ENCODE results near the gene NR2F1-AS1. TPM values are rescaled to one million over a fixed set of nuclear protein-coding genes. Genes with fewer than 3 reads are reported as not detected.

NR2F1-AS1 gene
- total RNA-seq, 1 donor from 2014 or later, result 9.5 TPM

GRCh38 chr5:93576994-93577853 lies 3.8 kb downstream of the NR2F1-AS1 start:
- TF ChIP-seq CTCF (IDR thresholded peaks at IDR 0.05; ENCODE audit: insufficient read depth, low read length, poor library complexity, severe bottlenecking), result no peak
- Histone ChIP-seq H3K36me3 (ENCODE audit: control insufficient read depth, insufficient read depth, low read length) (no peaks in the 10 kb centered on the region), H3K27me3 (ENCODE audit: control insufficient read depth, insufficient read depth, low read length) (peaks cover 1% of the 10 kb centered on the region), H3K4me3 (ENCODE audit: low read depth, low read length) (no peak overlapping the region)
- DNase-seq (ENCODE audit: low read depth), result no peak

GRCh38 chr5:93575461-93576414 lies 5.3 kb downstream of the NR2F1-AS1 start:
- Histone ChIP-seq H3K36me3 (ENCODE audit: control insufficient read depth, insufficient read depth, low read length) (no peaks in the 10 kb centered on the region), H3K27me3 (ENCODE audit: control insufficient read depth, insufficient read depth, low read length) (peaks cover 2% of the 10 kb centered on the region), H3K4me3 (ENCODE audit: low read depth, low read length) (no peak overlapping the region)
- TF ChIP-seq CTCF (IDR thresholded peaks at IDR 0.05; ENCODE audit: insufficient read depth, low read length, poor library complexity, severe bottlenecking), result no peak
- DNase-seq (ENCODE audit: low read depth), result no peak

GRCh38 chr5:93574491-93575305 lies 6.3 kb downstream of the NR2F1-AS1 start:
- DNase-seq (ENCODE audit: low read depth), result no peak
- no peaks in the 10 kb centered on the region for H3K36me3 ChIP-seq (ENCODE audit: control insufficient read depth, insufficient read depth, low read length)
- peaks cover 2% of the 10 kb centered on the region for H3K27me3 ChIP-seq (ENCODE audit: control insufficient read depth, insufficient read depth, low read length)
- H3K4me3 ChIP-seq (ENCODE audit: low read depth, low read length), result no peak overlapping the region
- TF ChIP-seq CTCF (IDR thresholded peaks at IDR 0.05; ENCODE audit: insufficient read depth, low read length, poor library complexity, severe bottlenecking), result no peak

GRCh38 chr5:93573354-93574351 lies 7.4 kb downstream of the NR2F1-AS1 start:
- H3K27me3 ChIP-seq (ENCODE audit: control insufficient read depth, insufficient read depth, low read length), result peaks cover 2% of the 10 kb centered on the region
- no peak overlapping the region for H3K4me3 ChIP-seq (ENCODE audit: low read depth, low read length)
- DNase-seq (ENCODE audit: low read depth), result no peak
- no peak for TF ChIP-seq CTCF (IDR thresholded peaks at IDR 0.05; ENCODE audit: insufficient read depth, low read length, poor library complexity, severe bottlenecking)
- H3K36me3 ChIP-seq (ENCODE audit: control insufficient read depth, insufficient read depth, low read length), result no peaks in the 10 kb centered on the region

Data from kidney epithelial cell (primary cell).